HG03558 (cell line): ENCODE measurements around the gene BMP5.
"Not testable (repeated sequence)": the region's sequence is repeated elsewhere in the genome, so short reads cannot be mapped to it uniquely, and the experiment has no call there.

Source experiments
- ATAC-seq: cut with Tn5 transposase; IDR thresholded peaks from one replicate; pipeline ENCODE4 v1.9.1; 2021; ENCODE audit warnings: moderate number of reproducible peaks; ENCODE audit not compliant: unreplicated experiment; ENCODE audit errors: extremely low read depth

Gene BMP5

GRCh38 chr6:55875400-55875799 lies at the start of gene BMP5:
Gene BMP5, minus strand, starts transcription at chr6:55875590. Its CDS starts 725 bp downstream, at chr6:55874865.
- no peak for ATAC-seq

GRCh38 chr6:55922406-55922805 lies 47.0 kb upstream of the BMP5 start:
- ATAC-seq = no peak

- ATAC-seq = no peak
Measured at GRCh38 chr6:55919716-55920308, 44.4 kb upstream of the BMP5 start.

GRCh38 chr6:55918639-55919038 lies 43.2 kb upstream of the BMP5 start:
- no peak for ATAC-seq

- ATAC-seq = no peak
Measured at GRCh38 chr6:55917751-55918415, 42.5 kb upstream of the BMP5 start.

GRCh38 chr6:55916188-55916587 lies 40.8 kb upstream of the BMP5 start:
- ATAC-seq = no peak

GRCh38 chr6:55913228-55914195 lies 38.1 kb upstream of the BMP5 start:
- peak; percentile 60 for ATAC-seq

GRCh38 chr6:55910466-55910865 lies 35.1 kb upstream of the BMP5 start:
- ATAC-seq = not testable (repeated sequence)

GRCh38 chr6:55909911-55910310 lies 34.5 kb upstream of the BMP5 start:
- not testable (repeated sequence) for ATAC-seq

- no peak for ATAC-seq
Measured at GRCh38 chr6:55902796-55903195, 27.4 kb upstream of the BMP5 start.

- ATAC-seq = no peak
Measured at GRCh38 chr6:55901765-55902270, 26.4 kb upstream of the BMP5 start.

GRCh38 chr6:55898342-55898741 lies 23.0 kb upstream of the BMP5 start:
- ATAC-seq = no peak

GRCh38 chr6:55897346-55897745 lies 22.0 kb upstream of the BMP5 start:
- no peak for ATAC-seq

- ATAC-seq = no peak
Measured at GRCh38 chr6:55895972-55896730, 20.8 kb upstream of the BMP5 start.

- ATAC-seq = no peak
Measured at GRCh38 chr6:55892749-55893357, 17.5 kb upstream of the BMP5 start.

- ATAC-seq = no peak
Measured at GRCh38 chr6:55888917-55889316, 13.5 kb upstream of the BMP5 start.

GRCh38 chr6:55886185-55886836 lies 10.9 kb upstream of the BMP5 start:
- ATAC-seq = no peak

GRCh38 chr6:55882718-55883569 lies 7.6 kb upstream of the BMP5 start:
- ATAC-seq = no peak
